ENCODE measurements around the gene GRAMD1B.

GRCh38 chr11:123577081-123577598 lies 147.1 kb downstream of the GRAMD1B start:
- TF ChIP-seq CTCF (conservative IDR thresholded peaks at IDR 0.05; ENCODE audit: low read length) (peak; percentile 87), EZH2phosphoT487 (IDR thresholded peaks at IDR 0.05; ENCODE audit: borderline replicate concordance) (no peak)

Data from Loucy (cell line).